Stimulated activated memory B cell treated with anti-CD40 and anti-IgM and Interleukin-4, amounts not matched to agents 10 μg/mL and 1 μg/mL and 100 μg/mL, for 72 hours (primary cell): ENCODE data around the gene PLS1.
"Not testable (repeated sequence)": the region's sequence is repeated elsewhere in the genome, so short reads cannot be mapped to it uniquely, and the experiment has no call there.

Experiments used
- ATAC-seq: fragments of 150-1000 bp; cut with Tn5 transposase; 2 replicates; pipeline ENCODE4 v1.10.0; 2021
- H3K27ac Mint-ChIP-seq: one replicate; pipeline ENCODE4 v1.8.0; 2022; ENCODE audit warnings: mild to moderate bottlenecking, mixed read lengths
- H3K27me3 Mint-ChIP-seq: one replicate; pipeline ENCODE4 v1.8.0; 2022; ENCODE audit warnings: mixed read lengths
- H3K36me3 Mint-ChIP-seq: one replicate; pipeline ENCODE4 v1.8.0; 2022; ENCODE audit warnings: mixed read lengths
- H3K4me1 Mint-ChIP-seq: one replicate; pipeline ENCODE4 v1.8.0; 2022; ENCODE audit warnings: mixed read lengths
- H3K4me3 Mint-ChIP-seq: one replicate; pipeline ENCODE4 v1.8.0; 2022; ENCODE audit warnings: mild to moderate bottlenecking, moderate library complexity, mixed read lengths
- H3K9me3 Mint-ChIP-seq: one replicate; pipeline ENCODE4 v1.8.0; 2022; ENCODE audit warnings: mixed read lengths

PLS1 gene

GRCh38 chr3:142581070-142581469 lies 15.1 kb upstream of the PLS1 start:
- not testable (repeated sequence) for ATAC-seq, H3K27ac Mint-ChIP-seq, H3K4me3 Mint-ChIP-seq, H3K9me3 Mint-ChIP-seq, H3K27me3 Mint-ChIP-seq, H3K36me3 Mint-ChIP-seq
- H3K4me1 Mint-ChIP-seq: peaks cover 26% of the 10 kb centered on the region

- ATAC-seq: peak; percentile 64
- Mint-ChIP-seq H3K4me3 (no peak overlapping the region), H3K36me3 (no peaks in the 10 kb centered on the region), H3K9me3 (no peaks in the 10 kb centered on the region), H3K4me1 (no peaks in the 10 kb centered on the region), H3K27me3 (no peaks in the 10 kb centered on the region), H3K27ac (no peak overlapping the region)
Observed at GRCh38 chr3:142586803-142587406, 9.3 kb upstream of the PLS1 start.

GRCh38 chr3:142588703-142589102 lies 7.5 kb upstream of the PLS1 start:
- ATAC-seq: no peak
- Mint-ChIP-seq H3K36me3 (no peaks in the 10 kb centered on the region), H3K4me1 (no peaks in the 10 kb centered on the region), H3K9me3 (no peaks in the 10 kb centered on the region), H3K4me3 (no peak overlapping the region), H3K27ac (no peak overlapping the region), H3K27me3 (no peaks in the 10 kb centered on the region)

- H3K9me3 Mint-ChIP-seq, ATAC-seq, H3K36me3 Mint-ChIP-seq, H3K27ac Mint-ChIP-seq, H3K4me1 Mint-ChIP-seq, H3K4me3 Mint-ChIP-seq, H3K27me3 Mint-ChIP-seq: not testable (repeated sequence)
Observed at GRCh38 chr3:142592268-142592667, 3.9 kb upstream of the PLS1 start.

- no peaks in the 10 kb centered on the region for H3K36me3 Mint-ChIP-seq
- no peak for ATAC-seq
- H3K27ac Mint-ChIP-seq: no peak overlapping the region
- H3K9me3 Mint-ChIP-seq: no peaks in the 10 kb centered on the region
- H3K4me3 Mint-ChIP-seq: no peak overlapping the region
- peaks cover 6% of the 10 kb centered on the region for H3K4me1 Mint-ChIP-seq
- peaks cover 9% of the 10 kb centered on the region for H3K27me3 Mint-ChIP-seq
Observed at GRCh38 chr3:142595141-142595540, 1.1 kb upstream of the PLS1 start.

GRCh38 chr3:142595581-142595950 lies 627 bp upstream of the PLS1 start:
- Mint-ChIP-seq H3K9me3 (no peaks in the 10 kb centered on the region), H3K27ac (peak overlapping the region; percentile 44), H3K4me3 (peak overlapping the region; percentile 91), H3K4me1 (peaks cover 6% of the 10 kb centered on the region), H3K27me3 (peaks cover 9% of the 10 kb centered on the region), H3K36me3 (no peaks in the 10 kb centered on the region)
- no peak for ATAC-seq

- Mint-ChIP-seq H3K9me3 (no peaks in the 10 kb centered on the region), H3K36me3 (no peaks in the 10 kb centered on the region), H3K4me1 (peaks cover 6% of the 10 kb centered on the region), H3K27me3 (peaks cover 9% of the 10 kb centered on the region), H3K27ac (peak overlapping the region; percentile 44), H3K4me3 (peak overlapping the region; percentile 91)
- ATAC-seq: no peak
Observed at GRCh38 chr3:142596726-142597088, 514 bp downstream of the PLS1 start.

GRCh38 chr3:142597906-142598305 lies 1.7 kb downstream of the PLS1 start:
- Mint-ChIP-seq H3K4me3 (no peak overlapping the region), H3K27ac (no peak overlapping the region), H3K27me3 (peaks cover 9% of the 10 kb centered on the region), H3K36me3 (no peaks in the 10 kb centered on the region), H3K4me1 (peaks cover 6% of the 10 kb centered on the region), H3K9me3 (no peaks in the 10 kb centered on the region)
- no peak for ATAC-seq

- no peak overlapping the region for H3K4me3 Mint-ChIP-seq
- peaks cover 5% of the 10 kb centered on the region for H3K4me1 Mint-ChIP-seq
- H3K27ac Mint-ChIP-seq: no peak overlapping the region
- no peaks in the 10 kb centered on the region for H3K9me3 Mint-ChIP-seq
- ATAC-seq: no peak
- H3K27me3 Mint-ChIP-seq: no peaks in the 10 kb centered on the region
- no peaks in the 10 kb centered on the region for H3K36me3 Mint-ChIP-seq
Observed at GRCh38 chr3:142601713-142602112, 5.5 kb downstream of the PLS1 start.

- H3K4me1 Mint-ChIP-seq: no peaks in the 10 kb centered on the region
- H3K27me3 Mint-ChIP-seq: no peaks in the 10 kb centered on the region
- no peaks in the 10 kb centered on the region for H3K9me3 Mint-ChIP-seq
- ATAC-seq: no peak
- H3K36me3 Mint-ChIP-seq: no peaks in the 10 kb centered on the region
- no peak overlapping the region for H3K4me3 Mint-ChIP-seq
- H3K27ac Mint-ChIP-seq: no peak overlapping the region
Observed at GRCh38 chr3:142602619-142603385, 6.6 kb downstream of the PLS1 start.

- H3K9me3 Mint-ChIP-seq, H3K4me3 Mint-ChIP-seq, ATAC-seq, H3K27me3 Mint-ChIP-seq, H3K27ac Mint-ChIP-seq, H3K36me3 Mint-ChIP-seq, H3K4me1 Mint-ChIP-seq: not testable (repeated sequence)
Observed at GRCh38 chr3:142603386-142603705, 7.2 kb downstream of the PLS1 start.

- Mint-ChIP-seq H3K9me3 (no peaks in the 10 kb centered on the region), H3K4me3 (no peak overlapping the region), H3K27ac (no peak overlapping the region), H3K4me1 (no peaks in the 10 kb centered on the region), H3K36me3 (no peaks in the 10 kb centered on the region), H3K27me3 (no peaks in the 10 kb centered on the region)
- ATAC-seq: no peak
Observed at GRCh38 chr3:142604940-142605339, 8.7 kb downstream of the PLS1 start.

- Mint-ChIP-seq H3K27me3 (no peaks in the 10 kb centered on the region), H3K9me3 (no peaks in the 10 kb centered on the region)
Observed at GRCh38 chr3:142608631-142609030, 12.4 kb downstream of the PLS1 start.

GRCh38 chr3:142609136-142609535 lies 12.9 kb downstream of the PLS1 start:
- Mint-ChIP-seq H3K27me3 (no peaks in the 10 kb centered on the region), H3K4me3 (no peak overlapping the region), H3K27ac (no peak overlapping the region), H3K9me3 (no peaks in the 10 kb centered on the region), H3K4me1 (no peaks in the 10 kb centered on the region), H3K36me3 (no peaks in the 10 kb centered on the region)
- no peak for ATAC-seq

More at GRCh38 chr3:142608631-142609030, 12.4 kb downstream of the PLS1 start:
- no peak for ATAC-seq
- no peaks in the 10 kb centered on the region for H3K36me3 Mint-ChIP-seq
- no peak overlapping the region for H3K4me3 Mint-ChIP-seq
- no peak overlapping the region for H3K27ac Mint-ChIP-seq
- H3K4me1 Mint-ChIP-seq: no peaks in the 10 kb centered on the region

- no peak overlapping the region for H3K4me3 Mint-ChIP-seq
- H3K36me3 Mint-ChIP-seq: no peaks in the 10 kb centered on the region
- no peak overlapping the region for H3K27ac Mint-ChIP-seq
- H3K4me1 Mint-ChIP-seq: no peaks in the 10 kb centered on the region
- no peak for ATAC-seq
- H3K27me3 Mint-ChIP-seq: peaks cover 8% of the 10 kb centered on the region
- no peaks in the 10 kb centered on the region for H3K9me3 Mint-ChIP-seq
Observed at GRCh38 chr3:142611206-142611605, 15.0 kb downstream of the PLS1 start.

- Mint-ChIP-seq H3K4me3 (no peak overlapping the region), H3K4me1 (no peaks in the 10 kb centered on the region), H3K27me3 (peaks cover 8% of the 10 kb centered on the region), H3K9me3 (no peaks in the 10 kb centered on the region), H3K27ac (no peak overlapping the region), H3K36me3 (no peaks in the 10 kb centered on the region)
- ATAC-seq: no peak
Observed at GRCh38 chr3:142613491-142613890, 17.3 kb downstream of the PLS1 start.
